ENCODE measurements around the gene SLC24A3.

- TF ChIP-seq CTCF (CRISPR knock-in tag; IDR thresholded peaks at IDR 0.05) (no peak), ZBTB7A (CRISPR knock-in tag; IDR thresholded peaks at IDR 0.05) (no peak), SETDB1 (CRISPR knock-in tag; IDR thresholded peaks at IDR 0.05; ENCODE audit: borderline replicate concordance) (no peak)
Measured at GRCh38 chr20:19768325-19768842, 555.9 kb downstream of the SLC24A3 start.
